Suprapubic skin (tissue), 4 donors: Measurements from ENCODE around the gene DAB2IP. TPM values are rescaled to one million over a fixed set of nuclear protein-coding genes. Genes with fewer than 3 reads are reported as not detected.
"Not testable (repeated sequence)": the region's sequence is repeated elsewhere in the genome, so short reads cannot be mapped to it uniquely, and the experiment has no call there.

Experiments used
- DNase-seq, 2 donors: peaks; one replicate each; pipeline ENCODE4 v3.0.0-alpha.2; 2019; ENCODE audit warnings: low spot score in 2 of 2
- H3K27ac ChIP-seq: fragments of 200-600 bp; sonication (generic); one replicate; pipeline ENCODE4 v1.5.1; 2019
- H3K27me3 ChIP-seq: fragments of 200-600 bp; sonication (generic); one replicate; pipeline ENCODE4 v1.5.1; 2019
- H3K36me3 ChIP-seq: fragments of 200-600 bp; sonication (generic); one replicate; pipeline ENCODE4 v1.5.1; 2019
- H3K4me1 ChIP-seq: fragments of 200-600 bp; sonication (generic); one replicate; pipeline ENCODE4 v1.5.1; 2019
- H3K4me3 ChIP-seq: fragments of 200-600 bp; sonication (generic); one replicate; pipeline ENCODE4 v1.5.1; 2019; ENCODE audit warnings: mild to moderate bottlenecking
- H3K9me3 ChIP-seq: fragments of 200-600 bp; sonication (generic); one replicate; pipeline ENCODE4 v1.5.1; 2019
- CTCF ChIP-seq, 2 donors: fragments of 200-600 bp in 1 of 2; fragments of 450-650 bp in 1 of 2; sonication (generic) in 1 of 2; IDR thresholded peaks; one replicate each; pipeline ENCODE4 v1.5.1; 2016 to 2019; ENCODE audit warnings: antibody characterized with exemption in 2 of 2, mild to moderate bottlenecking in 1 of 2, moderate library complexity in 1 of 2
- EP300 ChIP-seq: sonication (generic); formaldehyde crosslinking; IDR thresholded peaks from one replicate; pipeline ENCODE4 v1.6.1; 2017; ENCODE audit warnings: antibody characterized with exemption
- POLR2A ChIP-seq, 2 donors: fragments of 450-650 bp; IDR thresholded peaks; one replicate each; pipeline ENCODE4 v1.6.1; 2017; ENCODE audit warnings: antibody characterized with exemption in 2 of 2, mild to moderate bottlenecking in 2 of 2, moderate library complexity in 2 of 2
- POLR2AphosphoS5 ChIP-seq, 3 donors: sonication (generic); formaldehyde crosslinking; IDR thresholded peaks; one replicate each; pipeline ENCODE4 v1.6.1; 2017; ENCODE audit warnings: antibody characterized with exemption in 3 of 3
- WGBS: methylation state at CpG from one replicate; pipeline ENCODE4 v1.1.5; 2018; 5-methylcytosine and 5-hydroxymethylcytosine counted together
- total RNA-seq, 4 donors: library from RNA; depleted of rRNA; stranded (reverse); fragments of >200 nt; gene quantifications; one replicate each; pipeline ENCODE4 v1.1.0, GENCODE V29; 2016

Gene DAB2IP
- total RNA-seq, 4 donors from 2014 or later: 47.6 to 55.6 (median 50.3) TPM

GRCh38 chr9:121785673-121786542 is 134.5 kb downstream of the DAB2IP start:
- H3K4me3 ChIP-seq: no peak overlapping the region
- no peak for DNase-seq
- H3K9me3 ChIP-seq: no peaks in the 10 kb centered on the region
- WGBS: 64% methylated on average over 3 of the region's 11 CpGs
- H3K36me3 ChIP-seq: peaks cover 34% of the 10 kb centered on the region
- no peak overlapping the region for H3K27ac ChIP-seq
- no peaks in the 10 kb centered on the region for H3K4me1 ChIP-seq
- no peak for TF ChIP-seq CTCF (IDR thresholded peaks at IDR 0.05)
- TF ChIP-seq EP300: no peak
- no peak for TF ChIP-seq POLR2AphosphoS5 (IDR thresholded peaks at IDR 0.05)
- no peak for TF ChIP-seq POLR2A (IDR thresholded peaks at IDR 0.05)
- no peaks in the 10 kb centered on the region for H3K27me3 ChIP-seq

GRCh38 chr9:121786543-121786948 is 135.1 kb downstream of the DAB2IP start:
- Histone ChIP-seq H3K27ac (no peak overlapping the region), H3K4me1 (no peaks in the 10 kb centered on the region), H3K36me3 (peaks cover 28% of the 10 kb centered on the region), H3K27me3 (no peaks in the 10 kb centered on the region), H3K4me3 (no peak overlapping the region), H3K9me3 (no peaks in the 10 kb centered on the region)
- no peak for DNase-seq
- 95% methylated on average over 5 of the region's 5 CpGs for WGBS
- no peak for TF ChIP-seq POLR2A (IDR thresholded peaks at IDR 0.05)
- TF ChIP-seq EP300: no peak
- TF ChIP-seq CTCF (IDR thresholded peaks at IDR 0.05): no peak
- TF ChIP-seq POLR2AphosphoS5 (IDR thresholded peaks at IDR 0.05): no peak

- 86% methylated on average over 8 of the region's 8 CpGs for WGBS
- no peak overlapping the region for H3K27ac ChIP-seq
- no peaks in the 10 kb centered on the region for H3K27me3 ChIP-seq
- H3K4me3 ChIP-seq: no peak overlapping the region
- no peak for DNase-seq
- no peak for TF ChIP-seq POLR2AphosphoS5 (IDR thresholded peaks at IDR 0.05)
- TF ChIP-seq POLR2A (IDR thresholded peaks at IDR 0.05): no peak
- no peak for TF ChIP-seq CTCF (IDR thresholded peaks at IDR 0.05)
- no peak for TF ChIP-seq EP300
- no peaks in the 10 kb centered on the region for H3K4me1 ChIP-seq
- H3K36me3 ChIP-seq: peaks cover 23% of the 10 kb centered on the region
- H3K9me3 ChIP-seq: no peaks in the 10 kb centered on the region
These were observed 135.6 kb downstream of the DAB2IP start for GRCh38 chr9:121786998-121787422.

GRCh38 chr9:121788686-121789366 is 137.4 kb downstream of the DAB2IP start:
- no peak for DNase-seq
- Histone ChIP-seq H3K27me3 (no peaks in the 10 kb centered on the region), H3K4me1 (no peaks in the 10 kb centered on the region), H3K9me3 (no peaks in the 10 kb centered on the region), H3K27ac (no peak overlapping the region), H3K36me3 (peaks cover 5% of the 10 kb centered on the region), H3K4me3 (no peak overlapping the region)
- 93% methylated on average over 15 of the region's 15 CpGs for WGBS
- no peak for TF ChIP-seq CTCF (IDR thresholded peaks at IDR 0.05)
- TF ChIP-seq POLR2A (IDR thresholded peaks at IDR 0.05): no peak
- TF ChIP-seq POLR2AphosphoS5 (IDR thresholded peaks at IDR 0.05): no peak
- no peak for TF ChIP-seq EP300

- H3K27ac ChIP-seq: no peak overlapping the region
- TF ChIP-seq POLR2AphosphoS5 (IDR thresholded peaks at IDR 0.05): no peak
- TF ChIP-seq EP300: no peak
- TF ChIP-seq POLR2A (IDR thresholded peaks at IDR 0.05): no peak
- no peak for TF ChIP-seq CTCF (IDR thresholded peaks at IDR 0.05)
- H3K27me3 ChIP-seq: no peaks in the 10 kb centered on the region
- no peak overlapping the region for H3K4me3 ChIP-seq
- no peaks in the 10 kb centered on the region for H3K36me3 ChIP-seq
- H3K9me3 ChIP-seq: no peaks in the 10 kb centered on the region
- no peaks in the 10 kb centered on the region for H3K4me1 ChIP-seq
- no peak for DNase-seq
- 93% methylated on average over 14 of the region's 14 CpGs for WGBS
These were observed 139.4 kb downstream of the DAB2IP start for GRCh38 chr9:121790841-121791240.

GRCh38 chr9:121792476-121792875 is 141.0 kb downstream of the DAB2IP start:
- H3K36me3 ChIP-seq, H3K4me3 ChIP-seq, H3K27ac ChIP-seq, H3K4me1 ChIP-seq, DNase-seq, H3K9me3 ChIP-seq, H3K27me3 ChIP-seq: not testable (repeated sequence)
- 71% methylated on average over 4 of the region's 10 CpGs for WGBS

GRCh38 chr9:121794334-121794733 is 142.9 kb downstream of the DAB2IP start:
- not testable (repeated sequence) for H3K27ac ChIP-seq, H3K27me3 ChIP-seq, H3K4me3 ChIP-seq, H3K4me1 ChIP-seq, DNase-seq, H3K9me3 ChIP-seq, H3K36me3 ChIP-seq
- 54% methylated on average over 6 of the region's 6 CpGs for WGBS
